Stimulated activated CD4-positive, alpha-beta T cell treated with anti-CD3 and anti-CD28 coated beads, Interleukin-12 subunit alpha, Interleukin-12 subunit beta, amount 100 ng/mL, for 48 hours (primary cell): ENCODE data around the gene N4BP2L2.
"Not testable (repeated sequence)": the region's sequence is repeated elsewhere in the genome, so short reads cannot be mapped to it uniquely, and the experiment has no call there.

Experiments used
- DNase-seq, 3 donors: peaks; one replicate each; pipeline ENCODE4 v3.0.0-alpha.2; 2020; ENCODE audit warnings: low read depth in 2 of 3, low spot score in 1 of 3

N4BP2L2 gene

DNA sequence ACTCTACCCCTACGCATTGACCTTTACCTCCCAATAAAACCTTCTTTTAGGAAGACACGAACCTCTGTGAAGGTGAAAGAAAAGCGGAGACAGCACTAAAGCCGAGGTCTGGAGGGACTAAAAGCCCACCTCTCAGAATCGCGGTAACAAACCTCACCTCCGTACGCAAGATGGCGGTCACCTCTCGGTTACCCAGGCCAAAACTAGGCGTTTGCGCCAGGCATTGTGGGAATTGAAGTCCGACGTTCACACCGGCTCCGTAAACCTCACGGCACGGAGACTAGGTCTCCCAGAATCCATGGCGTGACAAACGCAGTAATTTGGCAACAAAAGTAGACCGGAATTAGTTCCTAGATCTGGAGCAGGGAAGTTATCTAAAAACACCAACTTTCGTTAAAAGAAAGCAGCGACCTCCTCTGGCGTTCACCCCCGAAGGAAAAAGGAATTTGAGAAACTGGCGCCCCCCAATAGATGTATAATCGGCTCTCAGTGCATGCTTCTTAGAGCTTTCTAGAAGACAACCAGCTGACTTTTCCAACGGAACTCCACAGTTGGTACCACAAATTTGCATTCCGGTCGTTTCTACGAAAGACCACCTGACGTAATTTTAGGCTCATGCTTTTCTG, at the start of gene N4BP2L2:
Gene N4BP2L2 (minus strand): TSS at position 175 of the 626 bp plus-strand sequence. CDS start 1,768 bp downstream, outside the sequence.
- DNase-seq, result peak; percentile 85 to 86 (median 85)

DNA sequence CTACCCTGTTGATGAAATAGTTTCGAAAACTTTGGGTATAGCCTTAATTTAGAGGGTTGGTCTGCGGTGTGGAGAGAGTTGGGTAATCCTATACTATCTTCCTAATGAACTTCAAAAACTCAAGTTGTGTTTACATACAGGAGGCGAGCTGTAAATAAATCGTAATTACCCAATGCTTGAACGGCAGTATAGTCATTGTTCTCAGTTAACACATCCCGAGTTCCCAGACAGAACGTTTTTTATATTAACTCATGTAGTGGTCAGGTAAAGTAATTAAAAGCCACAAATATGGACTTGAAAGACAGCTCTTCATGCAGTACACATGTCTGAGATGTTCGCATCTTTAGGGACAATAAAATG, 49.2 kb upstream of the N4BP2L2 start:
- no peak for DNase-seq

DNA sequence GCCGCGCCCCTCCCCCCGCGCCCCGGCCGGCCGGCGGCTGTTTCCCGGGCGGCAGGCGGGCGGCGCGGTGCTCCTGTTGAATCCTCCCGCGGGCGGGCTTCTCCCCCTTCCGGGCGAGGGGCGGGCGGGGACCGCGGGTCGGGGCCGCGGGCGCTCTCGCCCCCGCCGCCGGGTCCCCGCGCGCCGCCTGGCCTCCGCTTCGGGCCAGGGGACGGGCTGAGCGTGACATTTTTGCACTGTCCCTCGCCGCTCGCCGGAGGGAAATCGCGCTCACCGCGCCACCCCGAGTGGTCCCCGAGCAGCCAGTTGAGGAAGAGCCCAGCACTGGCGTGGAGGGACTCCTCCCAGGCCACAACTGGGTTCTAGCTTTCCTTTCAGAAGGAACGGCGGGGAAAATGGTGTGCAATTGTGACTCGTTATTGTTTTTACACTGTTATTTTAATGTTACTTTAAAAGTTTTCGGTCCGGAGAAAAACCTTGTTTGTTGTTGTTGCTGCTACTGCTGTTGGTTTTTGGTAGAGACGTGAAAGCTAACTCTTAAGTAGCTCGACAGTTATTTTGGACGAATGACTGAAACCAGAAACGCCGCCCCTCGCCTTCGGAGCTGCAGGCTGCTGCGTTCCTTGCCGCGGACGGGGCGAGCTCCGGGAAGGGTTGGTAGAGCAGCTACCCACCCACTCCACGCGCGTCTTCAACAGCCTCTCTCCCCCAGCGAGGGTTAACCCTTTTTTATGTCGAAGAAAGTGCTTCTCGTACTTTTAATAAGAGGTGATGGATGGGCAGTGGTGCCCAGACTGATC, 48.6 kb upstream of the N4BP2L2 start:
- peak; percentile 21 to 49 (median 30) for DNase-seq

DNA sequence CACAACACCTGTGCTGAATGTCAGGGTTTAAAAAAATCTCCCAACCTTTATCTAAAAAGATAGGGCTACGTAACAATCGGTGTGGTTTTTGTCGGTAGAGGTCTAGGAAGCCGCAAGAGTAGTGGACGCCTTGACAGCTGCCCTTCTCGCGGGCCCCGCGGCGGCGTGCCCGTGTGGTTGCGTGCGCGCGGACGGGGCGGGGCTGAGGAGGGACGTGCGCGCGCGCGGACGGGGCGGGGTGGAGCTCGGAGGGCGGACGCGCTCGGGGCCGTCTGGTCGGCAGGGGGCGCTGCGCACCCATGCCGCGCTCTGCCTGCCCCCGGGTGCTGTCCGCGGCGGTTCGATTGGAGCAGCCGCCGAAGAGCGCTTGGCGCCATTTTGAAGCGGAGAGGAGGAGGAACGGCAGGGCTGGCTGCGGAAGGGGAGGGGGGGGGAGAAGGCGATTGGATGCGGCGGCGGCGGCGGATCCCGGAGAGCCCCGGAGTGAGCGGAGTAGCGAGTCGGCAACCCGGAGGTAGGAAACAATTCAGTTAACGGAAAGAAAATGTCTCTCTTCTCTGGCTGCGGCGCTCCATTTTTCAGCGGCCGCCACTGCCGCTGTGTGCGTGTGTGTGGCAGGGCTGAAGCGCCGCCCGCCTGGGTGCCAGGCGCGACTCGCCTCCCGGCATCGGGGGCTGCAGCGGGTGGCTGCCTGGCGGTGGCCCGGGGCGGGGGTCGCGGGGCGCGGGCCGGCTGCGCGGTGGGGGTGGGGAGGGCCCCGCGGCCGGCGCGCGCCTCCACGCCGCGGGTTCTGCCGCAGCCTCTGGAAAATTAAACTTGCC, 47.7 kb upstream of the N4BP2L2 start, which contains the start of gene PDS5B:
Gene PDS5B (plus strand): TSS at position 373 of the 821 bp plus-strand sequence. CDS start 62,321 bp downstream, outside the sequence.
- DNase-seq, result peak; percentile 83 to 92 (median 89)

DNA sequence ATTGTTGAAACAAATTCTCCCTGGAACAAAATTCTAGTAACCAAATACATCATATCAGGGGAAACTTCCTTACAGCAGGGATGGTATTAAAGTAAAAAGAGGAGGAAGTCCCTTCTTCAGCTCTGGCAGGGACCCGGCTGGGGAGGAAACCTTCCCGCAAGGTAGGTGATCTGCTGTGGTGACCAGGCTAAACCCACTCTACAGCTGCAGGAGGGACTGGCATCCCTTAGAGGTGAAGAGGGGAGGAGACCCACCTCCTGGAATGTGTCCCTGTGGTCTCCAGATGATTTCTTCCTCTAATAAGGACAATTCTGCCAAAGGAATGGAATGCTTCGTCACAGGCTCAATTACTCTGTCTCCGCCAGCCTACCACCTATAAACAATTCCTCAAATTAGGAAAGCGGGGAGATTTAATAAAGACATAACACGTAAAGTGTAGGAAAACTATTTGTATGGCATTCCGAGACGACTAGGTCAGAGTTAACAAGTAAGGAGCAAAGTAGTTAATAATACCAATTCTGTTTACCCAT, 47.0 kb upstream of the N4BP2L2 start:
- DNase-seq, result no peak

DNA sequence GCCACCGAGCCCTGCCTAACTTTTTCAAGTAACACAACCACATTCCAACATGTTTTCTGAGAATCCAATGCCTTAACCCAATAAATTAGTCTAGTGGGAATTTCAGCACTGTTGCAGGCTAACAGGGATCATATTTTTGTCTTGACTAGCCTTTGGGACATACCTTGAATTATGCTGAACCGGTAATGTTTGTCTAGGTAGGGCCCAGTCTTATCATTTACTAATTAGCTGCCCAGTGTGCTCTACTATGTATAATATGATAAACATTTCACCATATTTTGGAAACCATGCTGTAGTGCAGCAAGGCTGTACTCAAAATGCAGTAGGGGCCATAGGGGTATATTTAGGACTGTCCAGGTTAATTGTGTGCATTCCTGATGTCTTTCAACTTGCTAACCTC, 44.4 kb upstream of the N4BP2L2 start:
- no peak for DNase-seq

DNA sequence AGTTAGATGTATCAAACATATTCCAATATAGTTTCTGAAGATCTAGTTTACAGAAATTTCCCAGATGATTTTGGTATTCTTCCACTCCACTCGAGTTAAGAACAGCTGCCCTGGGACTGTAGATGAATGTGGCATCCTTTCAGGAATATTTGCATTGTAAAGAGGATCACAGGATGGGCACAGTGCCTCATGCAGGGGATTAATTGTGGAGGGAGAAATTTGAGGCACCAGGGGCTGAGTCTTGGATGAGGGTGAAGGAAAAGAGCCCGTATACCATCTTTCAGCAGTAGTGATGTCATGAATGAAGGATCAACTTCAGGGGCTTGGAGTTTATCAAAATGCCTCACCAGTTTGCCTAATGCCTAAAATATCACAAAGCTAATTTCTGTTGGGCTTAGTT, 43.7 kb upstream of the N4BP2L2 start:
- DNase-seq, result no peak

DNA sequence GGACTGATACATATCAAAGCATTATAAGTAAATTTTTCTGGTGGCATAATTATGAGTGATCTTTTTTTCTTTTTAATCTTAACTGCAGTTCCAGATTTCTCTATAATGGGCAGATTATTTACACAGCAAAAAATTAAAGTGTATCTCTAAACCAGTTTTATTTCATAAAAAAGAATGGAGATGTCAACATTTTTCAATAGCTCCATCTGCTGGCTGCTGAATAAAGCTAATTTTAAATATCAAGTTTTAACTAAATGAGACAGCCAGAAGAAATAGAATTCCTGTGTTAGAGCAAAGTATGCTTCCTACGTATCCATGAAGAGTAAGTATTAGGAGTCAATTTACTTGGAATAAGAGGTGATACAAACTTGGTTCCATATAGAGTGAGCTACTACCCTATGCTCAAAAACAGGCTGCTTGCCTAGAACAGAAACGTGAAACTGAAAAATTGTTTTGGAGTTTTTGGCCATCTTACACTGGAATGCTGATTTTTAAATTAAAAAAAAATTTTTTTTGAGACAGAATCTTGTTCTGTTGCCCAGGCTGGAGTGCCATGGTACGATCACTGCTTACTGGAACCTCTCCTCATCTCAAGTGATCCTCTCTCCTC, 42.7 kb upstream of the N4BP2L2 start:
- no peak for DNase-seq

DNA sequence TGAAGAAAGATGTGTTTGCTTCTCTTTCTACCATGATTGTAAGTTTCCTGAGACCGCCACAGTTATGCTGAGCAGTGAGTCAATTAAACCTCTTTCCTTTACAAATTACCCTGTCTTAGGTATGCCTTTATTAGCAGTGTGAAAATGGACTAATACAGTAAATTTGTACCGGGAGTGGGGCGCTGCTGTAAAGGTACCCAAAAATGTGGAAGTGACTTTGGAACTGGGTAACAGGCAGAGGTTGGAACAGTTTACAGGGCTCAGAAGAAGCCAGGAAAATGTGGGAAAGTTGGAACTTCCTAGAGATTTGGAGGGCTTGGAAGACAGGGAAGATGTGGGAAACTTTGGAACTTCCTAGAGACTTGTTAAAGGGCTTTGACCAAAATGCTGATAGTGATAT, 38.4 kb upstream of the N4BP2L2 start:
- no peak for DNase-seq

DNA sequence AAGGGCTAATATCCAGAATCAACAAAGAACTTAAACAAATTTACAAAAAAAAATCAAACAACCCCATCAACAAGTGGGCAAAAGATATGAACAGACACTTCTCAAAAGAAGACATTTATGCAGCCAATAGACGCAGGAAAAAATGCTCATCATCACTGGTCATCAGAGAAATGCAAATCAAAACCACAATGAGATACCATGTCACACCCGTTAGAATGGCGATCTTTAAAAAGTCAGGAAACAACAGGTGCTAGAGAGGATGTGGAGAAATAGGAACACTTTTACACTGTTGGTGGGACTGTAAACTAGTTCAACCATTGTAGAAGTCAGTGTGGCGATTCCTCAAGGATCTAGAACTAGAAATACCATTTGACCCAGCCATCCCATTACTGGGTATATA, 37.1 kb upstream of the N4BP2L2 start:
- not testable (repeated sequence) for DNase-seq

DNA sequence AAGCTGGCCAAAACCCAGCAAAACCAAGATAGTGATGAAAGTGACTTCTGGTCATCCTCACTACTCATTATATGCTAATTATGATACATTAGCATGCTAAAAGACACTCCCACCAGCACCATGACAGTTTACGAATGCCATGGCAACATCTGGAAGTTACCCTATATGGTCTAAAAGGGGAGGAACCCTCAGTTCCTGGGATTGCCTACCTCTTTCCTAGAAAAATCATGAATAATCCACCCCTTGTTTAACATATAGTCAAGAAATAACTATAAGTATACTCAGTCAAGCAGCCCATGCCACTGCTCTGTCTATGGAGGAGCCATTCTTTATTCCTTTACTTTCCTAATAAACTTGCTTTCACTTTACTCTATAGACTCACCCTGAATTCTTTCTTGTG, 22.2 kb upstream of the N4BP2L2 start:
- DNase-seq, result not testable (repeated sequence)

DNA sequence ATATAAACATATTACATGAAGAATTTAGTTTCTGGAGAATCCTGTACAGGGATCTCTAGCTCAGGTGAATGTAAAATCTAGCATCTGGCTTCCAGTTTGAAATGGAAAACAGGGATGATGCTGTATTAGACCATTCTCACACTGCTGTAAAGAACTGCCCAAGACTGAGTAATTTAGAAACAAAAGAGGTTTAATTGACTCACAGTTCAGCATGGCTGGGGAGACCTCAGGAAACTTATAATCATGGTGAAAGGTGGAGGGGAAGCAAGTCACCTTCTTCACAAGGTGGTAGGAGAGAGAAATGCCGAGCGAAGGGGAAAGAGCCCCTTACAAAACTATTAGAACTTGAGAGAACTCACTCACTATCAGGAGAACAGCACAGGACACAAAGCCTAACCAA, 17.0 kb upstream of the N4BP2L2 start:
- DNase-seq, result no peak

DNA sequence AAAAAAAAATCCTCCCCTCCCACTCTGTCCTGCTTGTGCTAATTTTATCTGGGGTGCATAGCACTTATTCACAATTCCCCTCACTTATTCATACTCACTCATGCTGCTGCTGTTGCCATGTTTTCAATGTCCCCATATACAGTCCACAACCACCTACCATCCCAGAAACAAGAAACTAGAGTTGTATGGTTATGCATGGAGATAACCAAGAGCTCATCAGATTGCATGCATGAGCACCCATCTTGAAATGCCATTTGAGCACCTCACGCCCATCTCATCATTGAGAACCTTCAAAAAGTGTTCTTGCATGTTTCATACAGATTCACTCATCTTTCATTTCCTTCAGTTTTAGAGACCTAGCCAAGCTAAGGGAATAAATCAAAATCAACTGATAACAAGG, 15.1 kb upstream of the N4BP2L2 start:
- DNase-seq, result no peak

DNA sequence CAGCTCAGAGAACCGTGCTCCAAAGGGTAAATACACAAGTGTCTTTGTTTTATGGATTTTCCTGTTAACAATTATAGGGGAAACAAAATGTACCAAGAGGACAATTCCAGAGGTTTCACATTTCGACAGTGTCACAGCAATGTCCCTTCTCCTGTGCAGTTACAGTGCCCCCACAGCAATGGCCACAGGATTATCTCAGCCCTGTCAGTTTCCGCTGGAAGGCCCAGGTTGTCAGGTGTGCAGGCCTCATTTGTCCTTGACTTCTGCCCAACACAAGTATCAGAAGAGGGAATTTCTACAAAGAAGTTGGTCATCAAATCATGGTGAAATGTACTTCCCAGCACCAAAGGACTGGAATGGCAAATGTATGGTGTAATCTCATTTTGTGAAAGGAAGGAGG, 11.2 kb upstream of the N4BP2L2 start:
- DNase-seq, result no peak

DNA sequence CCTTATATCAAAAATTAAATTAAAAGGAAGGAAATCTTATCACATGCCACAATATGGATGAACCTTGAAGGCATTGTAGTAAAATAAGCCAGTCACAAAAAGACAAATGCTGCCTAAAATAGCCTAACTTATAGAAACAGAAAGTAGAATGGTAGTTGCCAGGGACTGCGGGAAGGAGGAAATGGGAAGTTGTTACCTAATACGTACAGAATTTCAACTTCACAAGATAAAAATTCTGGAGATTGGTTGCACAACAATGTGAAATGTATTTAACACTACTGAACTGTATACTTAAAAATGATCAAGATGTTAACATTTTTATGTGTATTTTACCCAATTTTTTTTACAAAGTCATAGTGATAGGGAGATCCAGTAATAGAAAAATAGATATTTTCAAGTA, 10.2 kb upstream of the N4BP2L2 start:
- DNase-seq, result no peak

DNA sequence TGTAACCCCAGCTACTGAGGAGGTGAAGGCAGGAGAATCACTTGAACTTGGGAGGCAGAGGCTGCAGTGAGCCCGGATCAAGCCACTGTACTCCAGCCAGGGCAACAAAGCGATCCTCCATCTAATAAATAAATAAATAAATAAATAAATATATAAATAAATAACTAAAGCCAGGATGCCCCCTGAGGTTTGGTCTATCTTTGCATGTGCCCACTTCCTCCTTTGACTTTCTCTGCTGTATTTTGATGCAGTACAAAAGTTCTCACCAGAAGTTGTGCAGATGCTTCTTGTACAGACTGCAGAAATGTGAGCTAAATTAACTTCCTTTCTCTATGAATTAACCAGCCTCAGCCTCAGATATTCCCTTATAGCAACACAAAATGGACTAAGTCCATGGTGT, 6.5 kb upstream of the N4BP2L2 start:
- no peak for DNase-seq

DNA sequence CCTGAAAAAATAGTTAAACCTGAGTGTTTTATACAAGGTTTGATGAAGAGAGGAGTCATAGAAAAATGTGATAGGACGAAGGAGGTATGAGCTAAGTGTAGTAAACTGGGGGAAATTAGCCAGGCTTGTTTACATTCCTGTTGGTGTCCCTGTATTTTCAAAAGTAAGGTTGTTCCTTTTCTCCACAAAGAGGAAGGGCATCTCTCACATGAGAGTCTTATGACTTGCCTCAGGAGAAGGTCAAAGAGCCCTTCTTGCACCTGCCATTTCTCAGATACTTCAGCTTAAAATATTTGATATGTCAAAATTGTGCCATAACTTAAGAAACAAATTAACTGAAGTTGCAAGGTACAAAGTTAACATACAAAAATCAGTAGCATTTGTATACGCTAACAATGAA, 3.6 kb upstream of the N4BP2L2 start:
- DNase-seq, result no peak

DNA sequence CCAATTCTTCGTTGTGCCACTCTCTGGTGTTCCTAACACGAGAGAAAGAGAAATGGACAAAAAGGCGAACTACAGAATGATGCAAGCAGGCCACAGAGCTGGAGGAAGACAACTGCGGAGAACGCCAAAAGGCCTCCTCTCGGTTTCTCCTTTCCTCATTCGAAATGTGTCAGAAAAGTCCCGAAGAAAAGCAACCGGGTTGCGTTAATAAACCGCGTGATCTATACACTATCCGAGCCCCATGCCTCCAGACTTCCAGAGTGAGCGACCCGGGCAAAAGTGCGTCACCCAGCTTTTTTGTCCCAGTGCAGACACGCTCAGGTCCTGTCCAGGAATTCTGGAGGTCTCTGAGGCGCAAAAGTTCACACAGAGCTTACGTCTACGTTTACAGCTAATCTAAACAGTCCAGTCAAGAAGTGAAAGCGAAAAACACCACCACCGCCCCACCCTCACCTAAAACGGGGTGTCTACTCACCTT, 413 bp downstream of the N4BP2L2 start:
- DNase-seq, result peak in 1 of 3 donors; percentile 57

DNA sequence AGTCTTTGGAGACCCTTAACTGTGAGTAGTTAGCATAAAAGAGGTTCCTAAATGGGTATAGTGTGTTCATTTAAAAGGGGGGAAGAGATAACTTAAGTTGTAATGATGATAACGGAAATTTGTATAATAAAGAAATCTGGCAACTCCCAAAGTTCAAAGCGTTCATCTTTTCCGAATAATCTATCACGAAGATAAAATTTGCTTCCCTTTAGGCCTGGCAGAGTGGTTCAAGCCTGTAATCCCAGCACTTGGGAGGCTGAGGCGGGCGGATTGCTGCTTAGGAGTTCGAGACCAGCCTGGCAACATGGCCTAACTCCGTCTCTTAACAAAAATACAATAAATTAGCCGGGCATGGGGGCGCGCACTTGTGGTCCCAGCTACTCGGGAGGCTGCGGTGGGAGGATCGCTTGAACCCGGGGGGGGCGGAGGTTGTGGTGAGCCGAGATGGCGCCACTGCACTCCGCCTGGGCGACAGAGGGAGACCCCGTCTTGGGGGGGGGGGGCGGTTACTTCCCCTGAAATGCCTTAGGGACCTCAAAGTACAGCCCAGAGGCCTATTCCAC, 934 bp downstream of the N4BP2L2 start:
- DNase-seq, result peak; percentile 15 to 30 (median 28)

DNA sequence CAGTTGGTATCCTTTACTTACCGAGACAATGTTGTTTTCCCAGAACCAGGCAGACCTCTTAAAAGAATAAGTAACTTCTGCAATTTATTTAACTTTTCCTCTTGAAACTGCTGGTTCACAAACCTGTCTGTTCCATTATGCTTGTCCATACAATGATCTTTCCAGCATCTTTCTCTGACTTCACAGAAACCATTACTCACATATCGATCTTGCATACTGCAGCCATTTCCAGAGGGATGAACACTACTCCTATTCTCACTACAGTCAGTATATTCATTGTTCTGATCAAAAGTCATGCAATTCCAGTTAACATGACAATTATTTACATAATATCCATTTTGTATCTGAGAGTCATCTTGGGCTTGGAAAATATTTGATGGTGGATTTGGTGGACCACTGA, 2.8 kb downstream of the N4BP2L2 start:
- DNase-seq, result no peak

DNA sequence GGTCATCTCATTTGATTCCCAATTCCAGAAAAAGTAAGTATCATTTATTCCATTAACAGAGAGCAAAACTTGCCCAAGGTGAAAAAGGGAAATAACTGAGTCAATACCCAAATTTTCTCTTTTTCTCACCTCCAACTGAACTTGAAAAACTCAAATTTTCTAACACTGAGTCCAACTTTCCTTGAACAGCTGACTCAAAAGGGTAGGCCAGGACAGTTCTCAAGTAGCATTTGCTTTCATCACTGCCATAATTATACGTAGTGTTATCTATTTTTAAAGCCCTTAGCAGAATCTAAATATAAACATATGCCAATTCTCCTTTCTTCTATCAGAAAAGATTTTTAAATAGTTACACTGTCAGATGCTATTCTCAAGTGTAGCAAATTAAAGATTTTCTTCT, 3.5 kb downstream of the N4BP2L2 start:
- DNase-seq, result no peak
